Stimulated activated CD8-positive, alpha-beta memory T cell treated with anti-CD3 and anti-CD28 coated beads, Interleukin-4, amount 100 ng/mL, for 24 hours (primary cell): Measurements from ENCODE around the gene AAK1.

Experiments used
- DNase-seq: peaks from one replicate; pipeline ENCODE4 v3.0.0-alpha.2; 2020; ENCODE audit warnings: low read depth

The AAK1 gene

DNA sequence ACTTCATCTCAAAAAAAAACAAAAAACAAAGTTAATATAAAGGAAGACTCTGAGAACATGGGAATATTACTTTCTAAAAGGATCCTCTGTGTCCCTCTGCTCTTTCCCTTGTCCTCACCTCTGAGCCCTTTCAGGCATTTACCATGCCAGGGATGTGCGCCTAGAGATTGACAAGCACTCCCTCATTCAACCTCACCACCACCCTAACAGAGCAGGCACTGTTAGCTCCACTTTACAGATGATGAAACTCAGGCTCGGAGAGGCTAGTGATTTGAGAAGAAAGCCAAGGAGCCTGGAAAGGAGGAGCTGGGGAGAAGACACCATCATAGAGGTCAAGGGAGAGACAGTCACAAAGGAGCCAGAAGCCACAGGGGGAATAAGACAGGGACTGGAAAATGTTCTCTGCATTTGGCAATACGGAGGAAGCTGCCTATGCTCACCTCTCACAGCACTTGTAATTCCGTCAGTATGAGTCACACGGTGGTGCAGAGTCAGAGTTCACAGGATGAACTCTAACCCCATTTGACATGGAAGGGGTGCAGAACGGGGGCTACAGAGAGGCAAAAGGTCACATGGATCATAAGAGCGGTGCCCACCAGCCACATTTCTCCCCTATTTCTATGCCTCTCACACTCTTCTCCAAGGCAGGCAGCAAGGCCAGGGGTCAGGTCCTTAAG, 104.5 kb downstream of the AAK1 start:
- no peak for DNase-seq

DNA sequence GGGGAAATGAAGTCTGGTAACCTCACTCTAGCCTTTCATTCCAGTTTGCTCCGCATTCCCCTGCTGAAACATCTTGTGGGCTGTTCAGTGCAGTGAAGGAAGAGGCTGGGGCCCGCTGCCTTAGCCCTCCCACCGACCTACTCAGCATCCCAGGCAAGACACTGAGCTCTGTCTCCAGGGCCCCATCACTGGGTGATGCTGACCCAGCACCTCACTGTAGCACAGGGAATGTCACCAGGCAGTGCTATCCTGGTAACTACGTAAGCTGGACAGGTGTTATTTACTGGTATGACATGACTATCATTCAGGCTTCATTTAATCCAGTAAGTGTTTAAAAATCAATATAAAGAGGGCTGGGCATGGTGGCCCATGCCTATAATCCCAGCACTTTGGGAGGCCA, 105.3 kb downstream of the AAK1 start:
- no peak for DNase-seq

DNA sequence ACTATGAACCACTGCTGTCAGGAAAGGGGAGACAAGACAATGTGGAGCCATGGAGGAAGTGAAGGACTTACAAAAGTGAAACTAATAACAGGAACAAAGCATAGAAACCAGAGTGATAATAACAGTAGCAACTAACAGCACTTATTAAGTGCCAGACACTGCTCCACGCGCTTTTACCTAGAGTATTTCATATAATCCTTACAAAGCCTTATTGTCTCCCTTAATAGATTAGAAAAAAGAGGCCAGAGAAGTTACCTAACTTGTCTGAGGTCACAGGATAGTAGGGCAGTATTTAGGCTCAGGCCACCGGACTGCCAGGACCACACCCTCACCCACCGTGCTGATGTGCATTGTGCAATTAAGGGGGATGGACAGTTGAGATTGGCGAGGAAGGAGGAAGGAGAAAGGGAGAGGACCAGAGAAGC, 107.7 kb downstream of the AAK1 start:
- no peak for DNase-seq

DNA sequence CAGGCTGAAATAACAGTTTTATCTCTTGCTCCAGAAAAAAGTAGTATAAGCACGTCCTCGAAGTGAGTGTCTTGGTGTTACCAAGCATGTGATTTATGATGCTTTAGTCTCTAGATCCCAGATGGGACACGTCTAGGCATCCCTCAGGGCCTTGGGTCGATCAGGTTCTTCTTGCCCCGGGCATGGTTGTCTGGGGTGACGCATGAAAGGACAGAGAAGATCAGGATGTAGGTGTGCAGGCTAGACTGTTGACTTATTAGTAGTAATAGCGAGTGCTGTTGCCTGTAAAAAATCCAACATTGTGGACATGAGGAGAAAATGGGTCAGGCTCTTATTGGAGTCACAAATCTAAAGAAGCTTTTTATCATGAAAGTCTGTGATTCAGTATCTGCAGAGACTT, 112.4 kb downstream of the AAK1 start:
- no peak for DNase-seq

DNA sequence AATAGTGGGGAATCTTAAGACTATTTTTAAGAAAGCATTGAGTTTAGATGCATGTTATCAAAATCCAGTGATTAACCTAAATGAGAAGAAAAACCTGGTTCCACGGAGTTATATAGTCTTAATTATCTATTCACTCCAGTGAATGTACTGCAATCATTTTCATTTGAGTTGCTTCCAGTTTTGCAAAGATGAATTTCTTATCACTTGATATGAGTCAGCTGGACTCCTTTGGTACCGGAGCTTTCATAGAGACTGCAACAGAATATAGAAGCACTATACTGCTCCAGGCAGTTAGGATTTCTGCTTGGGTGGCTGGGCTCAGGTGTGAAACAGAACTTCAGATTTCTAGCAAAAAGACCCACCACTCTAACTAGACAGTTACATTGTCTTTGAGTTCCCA, 114.1 kb downstream of the AAK1 start:
- no peak for DNase-seq

DNA sequence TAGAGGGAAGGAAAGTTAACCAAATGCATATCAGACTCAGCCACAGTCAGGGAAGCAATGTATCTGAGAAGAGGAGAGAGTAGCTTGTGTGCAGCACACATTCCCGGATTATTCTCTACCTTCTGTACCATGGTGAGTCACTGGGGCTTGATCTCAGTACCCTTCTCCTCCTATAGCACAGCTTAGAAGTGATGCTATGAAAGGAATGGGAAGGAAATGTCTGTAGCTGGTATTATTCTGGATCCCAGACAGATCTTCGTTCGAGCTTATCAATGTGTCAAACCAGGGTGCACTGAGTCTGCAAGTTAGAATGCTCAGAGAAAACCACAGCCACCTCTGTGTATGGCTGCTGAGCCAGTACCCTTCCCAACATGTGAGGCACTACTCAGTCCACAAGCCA, 118.3 kb downstream of the AAK1 start:
- DNase-seq: no peak

DNA sequence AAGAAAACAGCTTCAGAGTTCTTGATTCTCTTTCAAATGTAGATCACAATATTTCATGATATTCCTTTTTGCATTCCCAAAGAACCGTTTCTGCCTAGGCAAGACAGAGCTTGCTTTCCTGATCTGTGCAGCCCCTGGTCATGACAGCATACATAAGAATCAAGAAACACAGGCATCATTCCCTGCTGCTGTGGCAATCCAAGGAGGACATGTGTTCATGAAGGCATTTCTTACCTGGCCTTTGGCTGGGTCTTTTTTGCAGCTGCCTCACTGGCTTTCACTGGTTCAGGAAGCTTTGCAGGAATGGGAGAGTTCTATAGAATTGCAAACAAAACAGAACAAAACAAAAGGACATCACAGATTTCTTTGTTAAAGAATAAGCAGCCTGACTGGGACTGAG, 118.7 kb downstream of the AAK1 start:
- no peak for DNase-seq

DNA sequence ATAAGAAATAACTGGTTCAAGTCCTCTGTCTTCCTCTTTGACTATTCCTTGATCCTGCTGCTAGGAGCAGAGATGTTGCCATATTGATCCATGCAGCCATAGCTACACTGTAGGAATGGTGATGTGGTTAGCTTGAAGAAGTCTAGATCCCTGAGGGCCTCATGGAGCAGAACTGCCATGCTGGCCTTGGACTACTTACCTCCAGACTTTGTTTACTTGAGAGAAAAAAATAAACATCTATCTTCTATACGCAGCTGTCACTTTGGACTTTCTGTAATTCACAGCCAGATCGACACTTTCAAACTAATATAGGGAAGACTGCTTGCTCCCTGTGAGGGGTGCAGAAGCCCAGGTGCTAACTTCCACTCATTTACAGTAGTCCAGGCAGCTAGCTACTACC, 121.8 kb downstream of the AAK1 start:
- no peak for DNase-seq

DNA sequence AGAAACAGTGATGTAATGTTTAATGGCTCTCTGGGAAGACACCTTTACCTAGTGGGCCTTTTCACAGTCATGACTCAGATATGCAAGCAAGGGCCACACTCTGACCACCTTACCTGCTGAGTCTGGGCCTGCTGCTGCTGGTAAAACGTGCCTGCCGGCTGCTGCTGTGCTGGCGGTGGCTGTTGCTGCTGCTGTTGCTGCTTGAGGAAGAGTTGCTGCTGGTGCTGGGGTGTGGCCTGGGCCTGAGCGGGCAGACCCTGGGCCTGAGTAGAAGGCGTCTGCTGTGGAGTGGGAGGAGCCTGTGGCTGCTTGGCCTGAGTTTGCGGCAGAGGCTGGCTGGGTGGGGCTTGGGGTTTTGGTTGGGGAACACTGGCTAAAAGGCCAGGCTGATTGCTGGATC, 124.7 kb downstream of the AAK1 start:
- no peak for DNase-seq

DNA sequence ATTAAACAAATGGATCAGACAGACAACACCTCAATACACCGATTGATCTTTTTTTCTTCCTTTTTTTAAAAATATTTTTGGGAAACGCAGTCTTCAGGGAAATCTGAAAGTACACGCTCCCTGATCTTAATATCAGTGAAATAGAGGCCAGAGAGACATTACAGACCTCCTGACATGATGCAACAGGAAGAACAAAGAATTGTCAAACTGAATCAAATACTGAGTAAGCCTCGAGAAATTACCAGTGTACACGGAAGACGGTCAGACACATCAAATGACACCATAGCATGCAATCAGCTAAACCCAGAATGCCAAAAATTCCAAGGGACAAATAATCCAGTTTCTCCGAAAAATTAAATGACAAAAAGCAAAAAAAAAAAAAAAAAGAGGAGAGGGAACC, 126.1 kb downstream of the AAK1 start:
- DNase-seq: no peak

DNA sequence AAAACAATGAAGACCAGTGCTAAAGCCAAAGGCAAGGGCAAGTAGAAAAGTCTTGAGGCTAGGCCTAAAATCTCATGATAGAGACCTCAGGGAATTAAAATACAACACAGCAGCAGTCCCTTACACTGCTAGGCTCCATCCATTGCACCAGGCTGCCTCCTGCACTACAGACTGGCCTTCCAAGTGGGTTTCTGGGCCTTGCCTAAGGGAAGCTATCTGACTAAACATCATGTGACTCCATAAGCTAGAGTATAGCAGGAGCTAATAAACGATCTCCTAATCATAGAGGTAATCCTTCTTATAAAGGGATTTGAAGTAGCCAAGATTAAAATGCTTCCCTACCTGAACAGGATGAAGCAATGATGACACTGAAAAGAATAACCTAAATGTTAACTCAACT, 128.7 kb downstream of the AAK1 start:
- no peak for DNase-seq

DNA sequence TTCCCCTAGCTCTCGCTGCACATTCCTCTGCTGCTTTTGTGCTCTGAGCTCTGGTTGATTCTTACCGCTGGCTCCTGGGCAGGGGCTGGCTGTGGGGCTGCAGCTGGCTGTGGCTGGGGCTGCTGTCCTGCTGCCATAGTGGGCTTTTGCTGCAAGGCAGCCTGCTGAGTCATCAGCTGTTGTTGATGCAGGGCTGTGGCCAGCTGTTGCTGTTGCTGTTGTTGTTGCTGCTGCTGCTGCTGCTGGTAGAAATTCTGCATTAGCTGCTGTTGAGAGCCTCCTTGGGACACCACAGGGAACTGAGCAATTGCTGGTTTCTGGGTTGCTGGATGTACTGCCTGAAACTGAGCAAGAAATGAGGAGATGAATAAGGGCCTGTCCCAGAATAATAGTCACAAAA, 129.1 kb downstream of the AAK1 start:
- no peak for DNase-seq

DNA sequence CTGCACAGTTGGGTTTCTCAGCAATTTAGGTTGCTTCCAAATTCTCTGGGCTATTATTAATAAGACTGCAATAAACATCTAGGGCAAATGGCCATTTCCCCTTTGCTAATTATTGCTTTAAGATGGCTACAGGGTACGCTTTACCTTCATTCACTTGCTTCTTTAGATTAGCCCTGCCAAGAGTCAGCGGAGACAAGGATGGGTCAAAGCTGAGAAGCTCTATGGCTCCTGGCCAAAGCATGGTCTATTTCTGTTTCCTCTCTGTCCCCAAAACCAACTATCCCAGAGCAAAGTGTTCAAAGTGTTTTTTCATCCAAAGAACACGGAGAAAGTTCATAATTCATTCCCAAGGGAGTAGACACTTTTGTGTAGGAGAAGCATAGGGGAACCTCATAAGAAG, 131.1 kb downstream of the AAK1 start:
- DNase-seq: no peak

DNA sequence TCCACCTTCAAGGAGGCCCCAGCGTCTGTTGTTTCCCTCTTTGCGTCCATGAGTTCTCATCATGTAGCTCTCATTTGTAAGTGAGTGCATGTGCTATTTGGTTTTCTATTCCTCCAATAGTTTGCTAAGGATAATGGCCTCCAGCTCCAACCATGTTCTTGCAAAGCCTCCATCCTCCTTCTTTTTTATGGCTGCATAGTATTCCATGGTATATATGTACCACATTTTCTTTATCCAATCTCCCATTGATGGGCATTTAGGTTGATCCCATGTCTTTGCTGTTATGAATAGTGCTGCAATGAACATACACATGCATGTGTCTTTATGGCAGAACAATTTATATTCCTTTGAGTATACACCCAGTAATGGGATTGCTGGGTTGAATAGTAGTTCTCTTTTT, 133.3 kb downstream of the AAK1 start:
- DNase-seq: no peak

DNA sequence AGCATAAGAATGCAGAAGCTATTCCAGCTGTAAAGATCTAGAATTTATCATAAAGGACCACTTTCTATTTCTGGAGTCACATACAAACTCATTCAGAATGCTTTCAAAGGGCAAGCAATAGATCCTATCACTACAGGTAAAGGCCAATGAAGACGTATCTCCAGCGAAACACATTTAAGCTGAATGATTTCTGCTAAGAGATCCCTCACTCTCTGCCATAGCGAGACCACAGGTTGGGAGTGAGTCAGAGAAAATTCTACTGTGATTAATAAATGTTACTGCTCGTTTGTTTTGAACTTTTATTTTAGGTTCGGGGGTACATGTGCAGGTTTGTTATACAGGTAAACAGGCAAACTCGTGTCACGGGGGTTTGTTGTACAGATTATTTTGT, 133.8 kb downstream of the AAK1 start:
- DNase-seq: no peak

DNA sequence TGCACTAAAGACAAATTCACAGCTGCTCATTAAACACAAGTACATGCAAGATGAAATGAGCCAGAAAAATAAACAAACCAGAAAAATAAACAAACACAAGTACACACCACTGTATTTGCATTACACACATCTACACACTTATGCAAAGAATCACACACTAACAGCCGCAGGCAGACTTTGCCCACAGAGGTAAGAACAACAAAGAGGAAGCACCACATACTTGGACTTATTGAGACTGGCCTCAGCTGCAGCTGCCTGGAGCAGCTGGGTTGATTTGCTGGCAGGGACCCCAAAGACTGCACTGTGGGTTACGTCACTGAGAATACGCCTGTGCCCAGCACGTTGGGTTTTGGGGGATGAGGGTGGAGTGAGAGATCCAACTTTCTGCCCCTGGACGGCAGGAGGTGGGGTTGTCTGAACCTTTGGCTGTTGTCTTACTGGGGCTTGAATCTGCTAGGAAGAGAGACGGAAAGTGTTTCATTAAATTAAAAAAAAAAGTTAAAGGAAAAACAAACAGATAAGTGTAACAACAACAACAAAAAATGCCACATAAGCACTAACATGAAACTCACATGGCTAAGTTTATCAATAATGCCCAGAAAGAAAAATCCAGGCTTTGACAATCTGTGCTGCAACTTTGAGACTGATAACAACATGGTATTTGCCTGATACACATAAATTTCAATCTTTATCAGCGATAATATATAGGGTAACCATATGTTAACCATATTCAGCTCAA, 134.4 kb downstream of the AAK1 start:
- no peak for DNase-seq

DNA sequence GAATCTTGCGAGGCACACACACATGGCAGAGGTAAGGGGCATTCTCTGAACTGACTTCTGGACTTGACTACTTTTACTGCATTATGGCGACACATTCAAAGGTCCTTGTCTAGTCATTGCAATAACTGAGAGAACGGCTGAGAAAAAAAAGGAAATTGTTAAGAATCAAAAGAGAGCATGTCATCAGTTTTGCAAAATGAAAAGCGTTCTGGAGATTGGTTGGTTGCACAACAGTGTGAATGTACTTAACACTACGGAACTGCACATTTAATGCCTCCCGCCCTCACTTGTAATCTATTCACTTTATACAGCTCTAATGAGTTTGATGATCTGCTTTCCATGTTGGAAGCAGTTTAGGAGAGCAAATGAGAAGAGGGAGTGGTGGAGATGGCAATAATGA, 137.8 kb downstream of the AAK1 start:
- no peak for DNase-seq

DNA sequence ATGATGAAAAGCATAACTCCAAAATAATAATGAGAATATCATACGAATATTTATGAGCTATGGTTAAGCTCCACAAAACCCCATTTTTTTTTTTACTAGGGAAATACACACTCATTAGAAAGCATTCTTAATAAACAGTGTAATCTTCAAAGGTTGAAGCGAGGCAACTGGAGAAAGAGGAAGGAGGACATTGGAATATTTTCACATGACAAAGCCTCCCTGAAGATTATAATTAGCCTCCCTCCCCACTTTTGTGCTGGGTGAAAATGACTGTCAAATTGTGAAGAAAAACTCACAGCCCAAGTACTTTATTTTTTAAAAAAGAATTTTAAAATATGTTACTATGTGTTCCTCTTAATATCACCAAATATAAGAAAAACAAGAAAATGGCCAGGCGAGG, 142.2 kb downstream of the AAK1 start:
- DNase-seq: no peak

DNA sequence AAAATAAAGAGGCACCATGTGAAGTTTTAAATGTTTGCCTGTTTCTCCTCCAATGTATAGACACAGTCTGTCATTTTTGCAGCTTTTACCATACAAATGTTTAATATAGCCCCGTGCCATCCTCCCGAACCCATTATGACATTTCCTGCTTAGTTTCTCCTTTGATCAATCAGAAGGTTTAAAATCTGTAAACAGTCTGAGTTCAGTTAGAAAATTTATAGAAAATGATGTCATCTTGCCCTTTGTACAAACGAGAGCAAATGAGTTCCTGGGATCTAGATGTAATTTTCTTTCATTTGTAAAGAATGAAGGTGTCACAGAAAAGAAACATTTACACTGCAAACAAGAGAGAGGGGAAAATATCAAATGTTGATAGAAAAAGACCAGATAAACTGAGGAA, 143.6 kb downstream of the AAK1 start:
- DNase-seq: no peak

DNA sequence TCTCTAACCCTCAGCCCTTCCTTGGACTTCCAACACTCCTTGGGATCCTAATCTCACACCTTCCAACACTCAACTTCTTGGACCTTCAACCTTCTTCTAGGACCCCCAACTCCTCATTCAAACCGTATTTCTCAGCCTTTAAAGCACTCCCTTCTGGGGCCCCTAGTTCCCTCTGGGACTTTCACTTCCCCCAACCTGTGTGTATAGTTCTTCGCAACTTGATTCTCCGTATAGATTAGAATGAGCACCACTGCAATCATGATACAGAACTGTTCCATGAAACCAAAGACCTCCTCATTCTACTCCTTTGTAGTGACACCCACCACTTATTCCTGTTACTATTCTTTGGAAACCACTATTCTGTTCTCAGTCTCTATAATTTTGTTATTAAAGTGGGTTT, 144.3 kb downstream of the AAK1 start:
- no peak for DNase-seq

DNA sequence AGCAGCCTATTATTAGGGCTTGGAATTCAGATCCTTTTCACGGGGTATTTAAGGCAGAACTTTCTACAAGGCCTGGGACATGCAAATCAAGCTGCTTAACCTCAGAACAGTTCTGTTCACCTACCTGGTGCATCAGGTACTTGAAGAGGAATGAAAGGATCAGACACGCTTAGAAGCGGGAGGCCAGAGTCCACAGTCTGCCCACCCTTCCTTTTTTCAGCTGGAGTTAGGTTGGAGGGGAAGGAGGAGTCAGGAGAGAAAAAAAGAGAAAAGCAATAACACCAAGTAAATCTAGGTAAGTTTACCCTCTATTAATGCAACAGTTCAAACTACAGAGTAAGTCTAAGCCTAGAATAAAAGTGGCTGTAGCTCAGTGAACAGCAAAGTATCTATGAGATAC, 147.7 kb downstream of the AAK1 start:
- no peak for DNase-seq

DNA sequence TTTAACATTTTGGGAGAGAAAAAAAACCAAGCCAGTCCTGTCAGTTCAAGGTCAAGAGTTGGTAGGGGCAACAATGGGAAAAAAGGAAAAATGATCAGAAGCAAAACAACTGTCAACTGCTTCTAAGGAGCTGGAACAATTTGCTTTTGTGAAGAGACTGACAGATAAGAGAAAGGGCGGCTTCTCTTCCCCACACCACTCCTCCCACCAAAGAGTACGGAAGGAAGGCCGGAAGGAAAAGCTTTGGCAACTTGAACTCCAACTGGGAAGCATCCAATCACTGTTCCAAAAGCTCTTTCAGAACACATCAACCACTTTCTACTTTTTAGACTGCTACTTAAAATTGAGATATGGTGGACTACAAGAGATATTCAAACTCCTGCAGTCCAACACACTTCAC, 148.5 kb downstream of the AAK1 start:
- DNase-seq: no peak

DNA sequence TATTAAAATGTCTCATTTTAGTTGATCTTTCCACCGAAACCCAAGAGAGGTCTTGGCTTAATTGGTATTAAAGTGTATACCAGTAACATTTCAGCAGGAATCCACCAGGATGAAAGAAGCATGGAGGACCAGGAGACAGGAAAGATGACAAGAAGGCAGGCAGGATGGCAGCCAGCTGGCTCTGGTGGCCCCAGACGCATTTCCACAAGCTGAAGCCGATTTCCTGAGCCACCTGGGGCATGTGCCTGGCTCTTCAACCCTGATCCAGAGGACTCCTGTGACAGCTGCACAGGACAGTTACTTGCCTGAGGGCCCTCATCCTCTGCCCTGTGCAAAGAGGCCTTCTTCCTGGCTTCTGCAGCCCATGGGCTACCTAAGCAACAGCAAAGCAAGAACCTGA, 149.4 kb downstream of the AAK1 start:
- DNase-seq: no peak

DNA sequence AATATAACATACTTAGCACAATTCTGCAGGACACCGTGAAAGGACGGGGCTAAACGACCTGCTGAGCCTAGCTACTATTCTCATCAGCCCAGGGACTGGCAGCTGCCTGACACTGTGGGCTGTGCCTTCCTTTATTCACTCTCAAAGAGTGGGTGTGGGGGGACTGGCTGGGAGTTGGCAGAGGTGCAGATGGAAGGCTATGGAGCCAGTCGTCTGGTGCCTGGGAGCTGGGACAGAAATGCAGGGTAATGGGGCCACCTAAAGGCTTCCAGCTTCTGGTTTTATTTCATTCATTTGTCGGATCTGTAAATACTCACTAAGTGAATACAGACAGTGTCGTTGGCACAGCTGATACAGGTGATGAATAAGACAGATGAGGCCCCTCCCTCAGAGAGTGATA, 150.3 kb downstream of the AAK1 start:
- no peak for DNase-seq
